Measurements from ENCODE around the gene OR2V2.

DNA sequence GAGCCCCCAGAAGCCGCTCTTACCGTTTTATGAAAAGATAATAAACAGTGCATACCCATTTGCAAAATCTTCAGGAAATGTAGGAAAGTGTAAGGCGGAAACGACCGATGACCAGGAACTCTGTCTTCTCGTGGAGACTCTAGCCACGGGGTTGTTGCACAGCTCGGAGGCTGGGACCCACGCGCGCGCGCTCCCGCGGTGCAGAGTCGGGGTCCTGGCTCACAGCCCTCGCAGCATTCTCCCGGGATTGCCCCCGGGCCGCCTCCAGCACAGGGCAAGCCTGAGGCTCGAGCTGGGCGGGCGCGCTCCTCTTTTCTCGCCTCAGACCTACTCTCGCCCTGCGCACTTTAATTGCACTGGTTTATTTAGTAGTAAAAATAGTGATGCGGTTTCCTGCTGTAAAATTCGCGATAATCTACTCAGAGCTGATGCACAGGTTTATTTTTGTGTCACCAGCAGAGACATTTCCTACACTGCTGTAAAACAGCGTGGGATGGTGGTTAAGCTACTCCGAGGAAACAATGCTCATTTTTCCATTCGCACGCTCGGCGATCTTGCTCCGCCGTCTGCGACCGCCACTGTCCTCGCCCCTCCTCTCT, 42.1 kb downstream of the OR2V2 start:
- no peak for TF ChIP-seq CTCF (conservative IDR thresholded peaks at IDR 0.05; ENCODE audit: low read length)
- no peak for TF ChIP-seq EZH2phosphoT487 (IDR thresholded peaks at IDR 0.05; ENCODE audit: borderline replicate concordance)

Measured in Loucy (cell line).